GM19463 (cell line): ENCODE data around the gene SPTSSA.
"Not testable (repeated sequence)": the region's sequence is repeated elsewhere in the genome, so short reads cannot be mapped to it uniquely, and the experiment has no call there.

ENCODE experiments used
- ATAC-seq: cut with Tn5 transposase; IDR thresholded peaks from one replicate; pipeline ENCODE4 v1.9.1; 2021; ENCODE audit warnings: mild to moderate bottlenecking, moderate library complexity; ENCODE audit not compliant: unreplicated experiment

The SPTSSA gene

DNA sequence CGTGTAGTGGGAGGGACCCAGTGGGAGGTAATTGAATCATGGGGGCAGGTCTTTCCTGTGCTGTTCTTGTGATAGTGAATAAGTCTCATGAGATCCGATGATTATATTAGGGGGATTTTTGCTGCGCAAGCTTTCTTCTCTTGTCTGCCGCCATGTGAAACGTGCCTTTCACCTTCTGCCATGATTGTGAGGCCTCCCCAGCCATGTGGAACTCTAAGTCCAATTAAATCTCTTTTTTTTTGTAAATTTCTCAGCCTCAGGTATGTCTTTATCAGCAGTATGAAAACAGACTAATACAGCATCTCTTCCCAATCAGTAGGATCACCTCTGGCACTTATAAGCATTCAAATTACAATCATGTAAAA is 34.0 kb downstream of the SPTSSA start:
- not testable (repeated sequence) for ATAC-seq

DNA sequence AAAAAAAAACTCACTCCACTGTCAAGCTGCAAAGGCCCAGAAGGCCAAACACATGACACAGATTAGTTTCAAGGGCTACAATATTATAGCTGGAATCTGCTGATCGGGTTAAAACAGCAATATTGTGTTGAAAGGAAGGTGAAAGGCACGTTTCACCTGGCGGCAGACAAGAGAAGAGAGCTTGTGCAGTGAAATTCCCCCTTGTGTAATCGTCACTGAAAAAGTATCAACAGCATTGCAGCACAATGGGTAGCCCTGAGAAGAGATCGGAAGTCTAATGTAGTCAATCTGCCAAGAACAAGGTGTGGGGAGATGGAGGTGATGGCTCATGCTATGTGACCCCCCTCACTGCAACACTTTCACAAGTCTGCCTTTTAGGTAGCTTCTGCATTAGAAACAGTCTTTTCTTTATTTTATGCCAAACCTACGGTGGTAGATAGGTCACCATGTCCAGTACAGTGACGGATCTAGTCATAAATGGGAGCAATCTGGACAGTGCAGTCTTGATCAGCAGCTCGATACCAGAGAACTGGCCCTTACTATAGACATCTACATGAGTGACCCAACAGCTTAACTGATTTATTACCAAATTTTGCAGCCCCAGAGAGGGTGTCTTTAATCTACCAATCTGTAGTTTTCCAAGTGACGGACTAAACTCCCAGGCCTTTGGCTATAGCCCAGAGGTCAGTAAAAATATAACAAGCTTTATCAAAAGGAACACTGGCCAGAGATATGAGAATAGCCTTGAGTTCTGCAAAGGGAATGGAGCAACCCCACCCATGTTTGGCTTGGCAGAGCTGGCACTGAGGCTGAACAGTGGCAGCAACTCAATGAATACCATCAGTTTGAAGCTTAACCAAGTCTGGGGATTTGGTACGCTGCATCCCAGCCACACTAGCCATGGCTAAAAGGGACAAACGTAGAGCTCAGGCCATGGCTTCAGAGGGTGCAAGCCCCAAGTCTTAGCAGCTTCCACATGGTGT is 35.4 kb downstream of the SPTSSA start:
- no peak for ATAC-seq

DNA sequence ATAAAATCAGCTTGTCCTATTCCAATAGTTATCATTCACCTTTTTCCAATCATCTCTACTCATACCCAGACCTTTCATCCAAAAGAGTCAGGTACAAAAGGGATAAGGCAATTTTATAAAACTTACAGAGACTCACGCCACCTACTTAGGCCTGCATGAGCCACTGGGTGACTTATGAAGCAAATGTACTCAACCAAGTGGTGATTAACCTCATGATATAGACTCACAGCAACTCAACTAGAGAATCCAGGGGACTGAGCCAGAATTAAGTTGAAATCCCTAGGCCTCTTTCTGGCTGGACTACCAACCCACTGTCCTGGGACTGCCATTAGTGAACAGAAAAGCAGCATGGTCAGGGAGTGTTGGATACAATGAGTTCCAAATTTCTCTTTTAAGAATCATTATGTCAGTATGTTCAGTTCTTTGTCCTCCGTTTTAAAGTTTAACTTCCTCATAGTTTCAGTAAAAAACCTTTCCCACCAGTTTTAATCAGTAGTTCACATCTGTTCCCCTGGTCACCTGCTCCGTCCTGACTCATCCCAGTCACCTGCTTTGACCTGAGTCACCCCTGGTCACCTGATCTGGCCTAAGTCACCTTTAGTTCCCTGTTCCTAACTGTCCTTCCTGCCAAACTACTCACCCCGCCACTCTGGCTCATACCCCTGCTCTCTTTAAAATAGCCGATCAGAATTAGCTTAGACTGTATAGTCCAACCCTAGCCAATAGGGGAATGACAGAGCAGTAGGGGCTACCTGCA is 36.8 kb downstream of the SPTSSA start:
- ATAC-seq: no peak

DNA sequence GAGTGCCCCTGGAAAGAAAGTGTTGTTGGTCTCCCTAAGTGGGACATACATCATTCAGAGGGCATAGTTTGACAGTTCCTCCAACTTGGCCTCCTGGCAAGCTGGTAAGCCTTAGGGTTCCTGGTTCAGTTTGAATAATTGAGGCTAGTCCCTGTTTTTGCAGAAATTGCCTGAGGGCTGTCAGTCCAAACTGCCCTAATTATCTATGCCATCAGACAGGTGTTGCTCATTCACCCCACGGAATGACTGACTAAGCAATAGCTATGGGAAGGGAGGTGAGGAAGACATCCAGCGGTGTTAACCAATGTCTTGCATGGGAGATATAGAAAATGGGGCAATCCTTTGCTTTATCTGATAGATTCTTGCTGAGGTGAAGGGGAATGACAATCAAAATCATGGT is 37.6 kb downstream of the SPTSSA start:
- no peak for ATAC-seq

DNA sequence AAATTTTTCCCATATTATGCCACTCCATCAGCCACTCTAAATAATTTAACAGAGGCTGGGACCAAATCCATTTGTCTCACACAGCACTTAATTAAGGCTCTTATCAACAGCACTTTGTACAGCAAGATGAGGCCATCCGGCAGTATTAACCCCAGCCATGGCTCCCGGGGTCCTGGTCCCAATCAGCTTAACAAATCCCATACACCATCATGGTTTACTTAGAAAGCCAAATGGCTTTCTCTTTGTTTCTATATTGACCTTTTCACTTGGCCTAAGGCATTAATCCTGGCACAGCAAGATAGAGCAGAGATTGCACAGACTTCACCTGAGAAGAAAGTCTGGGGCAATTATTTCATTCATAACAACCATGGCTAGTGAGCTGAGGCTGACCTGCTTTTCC is 38.6 kb downstream of the SPTSSA start:
- no peak for ATAC-seq

DNA sequence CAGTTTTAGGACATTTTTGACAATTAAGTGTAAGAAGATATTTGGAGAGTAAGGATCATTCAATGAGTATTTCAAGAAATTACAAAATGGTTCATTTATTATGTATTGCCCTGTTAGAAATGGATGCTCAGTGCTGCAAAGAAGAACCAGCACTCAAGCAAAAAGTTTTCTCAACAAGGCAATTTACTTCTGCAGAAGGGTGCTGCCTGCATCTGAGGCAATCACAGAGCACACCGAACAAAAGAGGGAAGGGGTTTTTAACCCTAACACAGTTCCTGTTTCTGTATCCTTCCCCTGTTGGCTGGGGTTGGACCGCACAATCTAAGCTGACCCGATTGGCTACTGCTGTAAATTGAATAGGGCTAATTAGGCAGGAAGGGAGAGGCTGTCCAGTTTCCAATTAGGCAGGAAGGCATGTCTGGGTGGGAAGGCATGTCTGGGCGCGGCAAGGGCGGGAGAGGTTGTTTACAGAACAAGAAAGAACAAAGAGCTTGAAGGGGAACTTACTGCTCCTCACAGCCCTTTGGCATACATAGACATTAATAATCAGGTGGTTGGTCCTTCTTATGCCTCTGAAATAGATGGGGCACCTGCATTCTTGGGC is 41.4 kb downstream of the SPTSSA start:
- no peak for ATAC-seq

DNA sequence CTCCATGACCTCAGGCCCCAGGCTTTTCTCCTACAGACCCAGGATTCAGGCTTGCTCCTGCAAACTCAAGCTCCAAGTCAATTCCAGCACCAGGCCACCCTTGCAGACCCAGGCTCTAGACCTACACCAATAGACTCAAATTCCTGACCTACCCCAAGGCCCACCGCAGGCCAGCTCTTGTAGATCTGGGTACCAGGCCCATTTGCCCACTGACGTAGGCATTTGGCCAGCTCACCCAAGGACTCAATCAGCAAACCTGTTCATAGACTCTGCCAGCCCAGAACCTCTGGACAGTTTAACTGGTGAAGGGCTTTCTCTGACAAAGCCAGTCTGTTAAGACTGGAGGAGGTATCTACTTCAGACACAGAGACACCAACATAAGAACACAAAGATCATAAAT is 52.3 kb downstream of the SPTSSA start:
- no peak for ATAC-seq

DNA sequence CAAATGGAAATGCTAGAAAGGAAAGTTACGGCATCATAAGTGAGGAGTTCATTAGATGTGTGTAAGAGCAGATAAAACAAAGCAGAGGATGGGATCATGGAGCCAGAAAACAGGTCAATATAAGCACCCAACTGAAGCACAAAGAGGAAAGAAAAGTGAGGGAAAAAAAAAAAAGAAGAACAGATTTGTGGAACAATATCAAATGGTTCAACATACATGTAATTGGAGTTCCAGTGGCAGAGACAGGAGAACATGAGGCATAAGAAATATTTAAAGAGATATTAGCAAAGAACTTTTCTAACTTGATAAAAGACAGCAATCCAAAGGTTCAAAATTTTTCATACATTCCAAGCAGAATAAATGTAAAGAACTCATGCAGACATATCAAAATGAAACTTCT is 54.1 kb downstream of the SPTSSA start:
- ATAC-seq: no peak

DNA sequence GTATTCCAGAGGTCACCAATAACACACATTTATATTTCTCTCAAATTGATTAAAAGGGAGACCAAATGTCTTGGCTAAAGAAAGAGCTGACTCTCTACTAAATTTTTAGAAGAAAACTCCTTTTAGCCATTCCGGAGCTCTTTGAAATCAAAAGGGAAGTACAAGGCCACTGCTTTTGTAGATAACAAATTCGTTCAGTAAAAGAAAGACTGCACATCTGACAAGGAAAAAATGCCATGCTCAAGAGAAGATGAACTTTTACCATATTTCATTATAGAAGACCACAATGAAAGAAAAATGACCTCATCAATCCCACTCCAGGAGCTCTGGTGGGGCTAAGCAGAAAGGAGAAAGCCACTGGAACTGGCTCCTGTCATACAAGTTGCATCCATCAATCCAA is 57.6 kb downstream of the SPTSSA start:
- ATAC-seq: no peak

DNA sequence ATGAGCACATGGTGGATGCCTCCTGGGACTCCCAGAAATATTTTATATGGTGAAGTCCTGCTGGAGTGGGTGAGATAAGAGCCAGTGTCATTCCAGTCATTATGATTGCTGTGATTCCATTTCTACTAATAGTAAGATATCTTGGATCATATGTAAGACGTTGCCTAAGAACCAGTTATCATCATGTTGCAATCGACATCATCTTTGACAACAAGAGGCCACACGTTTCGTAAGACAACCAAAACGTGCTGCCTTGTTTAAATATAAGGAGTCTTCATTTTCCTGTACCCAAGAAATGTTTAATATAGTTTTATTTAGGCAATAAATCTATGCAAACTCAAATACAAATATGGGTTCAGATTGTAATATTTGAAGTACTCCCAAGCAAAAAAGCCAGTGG is 58.4 kb downstream of the SPTSSA start:
- ATAC-seq: no peak

DNA sequence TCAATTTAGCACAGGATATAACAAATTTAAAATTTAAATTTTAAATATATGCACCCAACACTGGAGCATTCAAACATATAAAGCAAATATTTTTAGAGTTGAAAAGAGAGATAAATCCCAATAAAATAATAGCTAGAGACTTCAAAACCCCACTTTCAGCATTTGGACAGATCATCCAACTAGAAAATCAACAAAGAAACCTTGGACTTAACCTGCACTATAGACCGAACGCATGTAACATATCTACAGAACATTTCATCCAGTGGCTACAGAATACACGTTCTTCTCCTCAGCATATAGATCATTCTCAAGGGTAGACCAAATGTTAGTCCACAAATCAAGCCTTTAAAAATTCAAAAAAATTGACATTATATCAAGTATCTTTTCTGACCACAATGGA is 64.0 kb downstream of the SPTSSA start:
- ATAC-seq: no peak

DNA sequence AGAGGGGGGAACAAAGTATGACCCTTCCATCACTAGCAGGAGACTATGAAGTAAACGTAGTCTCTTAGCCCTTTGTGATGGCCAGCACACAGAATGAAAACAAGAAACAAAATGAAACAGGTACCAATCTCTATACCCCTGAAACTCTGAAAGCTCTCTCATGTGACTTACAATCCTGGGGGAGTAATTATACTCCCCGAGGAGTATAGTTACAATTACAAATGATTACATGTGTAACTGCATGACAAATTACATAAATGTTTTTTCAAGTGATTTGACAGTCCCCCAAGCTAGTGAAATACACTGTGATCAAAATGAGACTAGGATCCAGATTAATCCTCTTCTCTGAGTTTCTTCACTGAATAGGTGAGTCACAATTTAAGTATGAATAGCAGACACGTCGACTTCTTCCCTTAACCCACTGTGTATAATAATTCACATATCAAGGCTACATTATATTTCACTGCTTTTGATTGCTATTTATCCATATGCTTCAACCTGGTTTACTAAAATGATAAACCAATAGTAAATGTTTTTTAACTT is 74.0 kb downstream of the SPTSSA start:
- ATAC-seq: no peak

DNA sequence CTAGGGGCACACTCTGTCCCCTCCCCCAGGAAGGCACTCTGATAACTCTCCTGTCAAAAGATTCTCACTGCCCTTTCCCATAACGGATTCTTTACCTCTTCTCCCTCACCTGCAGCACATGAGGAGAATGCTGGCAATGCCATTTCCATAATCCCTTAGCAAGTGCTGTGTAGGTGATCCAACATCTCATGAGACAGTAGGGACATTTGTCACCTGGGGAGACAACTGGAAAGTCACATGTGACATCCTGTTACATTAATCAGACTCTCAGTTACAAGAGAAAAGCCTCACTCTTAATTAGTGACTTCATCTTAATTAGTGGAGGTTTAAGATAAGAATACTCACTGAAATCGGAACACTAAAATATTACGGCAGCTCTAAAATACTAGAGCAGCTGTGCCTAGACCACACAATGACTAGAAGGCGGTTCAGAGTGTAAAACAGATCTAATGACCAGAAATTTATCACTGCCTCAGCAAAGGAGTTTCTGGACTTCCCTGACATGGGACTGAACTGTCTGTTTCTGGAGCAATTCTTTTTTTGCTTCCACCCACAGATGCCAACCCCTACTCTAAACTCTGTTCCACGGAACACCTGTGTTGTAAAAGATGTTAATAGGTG is 75.1 kb downstream of the SPTSSA start:
- no peak for ATAC-seq

DNA sequence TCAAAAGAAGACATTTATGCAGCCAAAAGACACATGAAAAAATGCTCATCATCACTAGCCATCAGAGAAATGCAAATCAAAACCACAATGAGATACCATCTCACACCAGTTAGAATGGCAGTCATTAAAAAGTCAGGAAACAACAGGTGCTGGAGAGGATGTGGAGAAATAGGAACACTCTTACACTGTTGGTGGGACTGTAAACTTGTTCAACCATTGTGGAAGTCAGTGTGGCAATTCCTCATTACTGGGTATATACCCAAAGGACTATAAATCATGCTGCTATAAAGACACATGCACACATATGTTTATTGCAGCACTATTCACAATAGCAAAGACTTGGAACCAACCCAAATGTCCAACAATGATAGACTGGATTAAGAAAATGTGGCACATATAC is 76.2 kb downstream of the SPTSSA start:
- not testable (repeated sequence) for ATAC-seq

DNA sequence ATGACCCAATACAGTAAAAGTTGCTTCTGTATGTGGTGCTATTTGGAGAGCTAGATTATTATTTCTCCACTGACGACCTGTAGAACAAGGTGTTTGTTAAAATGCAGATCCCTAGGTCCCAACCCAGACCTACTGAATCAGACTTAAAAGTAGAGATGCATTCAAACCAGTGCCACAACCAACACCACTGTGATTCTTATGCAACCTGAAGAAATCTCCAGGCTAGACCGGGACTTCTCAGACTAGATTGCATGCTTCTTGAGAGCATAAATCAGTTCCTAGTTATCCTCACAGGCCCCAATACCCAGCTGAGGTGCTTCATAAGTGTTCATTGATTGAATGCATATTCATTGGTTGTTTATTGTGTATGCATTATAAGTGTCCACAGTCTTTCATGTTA is 78.2 kb downstream of the SPTSSA start:
- no peak for ATAC-seq
